GM23338 (cell line): ENCODE results near the gene TRMT10B. TPM values are rescaled to one million over a fixed set of nuclear protein-coding genes. Genes with fewer than 3 reads are reported as not detected.

Experiments used
- ATAC-seq: fragments of 200-7000 bp; cut with Tn5 transposase; 3 replicates; pipeline ENCODE4 v1.9.1; 2020
- DNase-seq: peaks from one replicate; pipeline ENCODE4 v3.0.0-alpha.2; 2015; ENCODE audit warnings: low spot score
- H2AFZ ChIP-seq: fragments of 200-600 bp; sonication (generic); 2 replicates; pipeline ENCODE4 v1.8.0; 2016; ENCODE audit warnings: antibody characterized with exemption, mild to moderate bottlenecking, moderate library complexity
- H3F3A ChIP-seq: fragments of 200-600 bp; sonication (generic); replicated peaks from 2 replicates; pipeline ENCODE4 v1.8.0; 2017; ENCODE audit warnings: antibody characterized with exemption, mixed run types, low read depth
- H3K27ac ChIP-seq: fragments of 200-600 bp; sonication (generic); 2 replicates; pipeline ENCODE4 v1.6.1; 2016; ENCODE audit warnings: low read depth
- H3K27me3 ChIP-seq: fragments of 200-600 bp; sonication (generic); 2 replicates; pipeline ENCODE4 v1.8.0; 2016; ENCODE audit warnings: mild to moderate bottlenecking, mixed run types, moderate library complexity; ENCODE audit not compliant: insufficient read depth
- H3K36me3 ChIP-seq: fragments of 200-600 bp; sonication (generic); 2 replicates; pipeline ENCODE4 v1.8.0; 2016; ENCODE audit warnings: mild to moderate bottlenecking; ENCODE audit not compliant: insufficient read depth
- H3K4me1 ChIP-seq: fragments of 200-600 bp; sonication (generic); 2 replicates; pipeline ENCODE4 v1.8.0; 2016; ENCODE audit warnings: mild to moderate bottlenecking, moderate library complexity; ENCODE audit not compliant: insufficient read depth
- H3K4me2 ChIP-seq: fragments of 200-600 bp; sonication (generic); 2 replicates; pipeline ENCODE4 v1.7.1; 2017; ENCODE audit warnings: mixed run types
- H3K4me3 ChIP-seq: fragments of 200-600 bp; sonication (generic); 2 replicates; pipeline ENCODE4 v1.6.1; 2016; ENCODE audit warnings: mixed run types
- H3K79me2 ChIP-seq: fragments of 200-600 bp; sonication (generic); replicated peaks from 2 replicates; pipeline ENCODE4 v1.8.0; 2017; ENCODE audit warnings: mild to moderate bottlenecking; ENCODE audit not compliant: insufficient read depth
- H3K9me2 ChIP-seq: fragments of 200-600 bp; sonication (generic); 2 replicates; pipeline ENCODE4 v1.8.0; 2017; ENCODE audit not compliant: insufficient read depth
- H4K20me1 ChIP-seq: fragments of 200-600 bp; sonication (generic); replicated peaks from 2 replicates; pipeline ENCODE4 v1.8.0; 2017; ENCODE audit warnings: mild to moderate bottlenecking; ENCODE audit not compliant: insufficient read depth
- H3K27ac Mint-ChIP-seq: 2 replicates; pipeline ENCODE4 v1.8.0; 2020; ENCODE audit warnings: inconsistent platforms, mild to moderate bottlenecking, moderate library complexity, mixed read lengths
- H3K27me3 Mint-ChIP-seq: 3 replicates; pipeline ENCODE4 v1.8.0; 2022; ENCODE audit warnings: low read depth, mild to moderate bottlenecking, moderate library complexity, mixed read lengths, inconsistent platforms; ENCODE audit not compliant: insufficient read depth, poor library complexity
- H3K36me3 Mint-ChIP-seq: 3 replicates; pipeline ENCODE4 v1.8.0; 2021; ENCODE audit warnings: low read depth, mild to moderate bottlenecking, inconsistent platforms, moderate library complexity, mixed read lengths
- H3K4me1 Mint-ChIP-seq: 3 replicates; pipeline ENCODE4 v1.8.0; 2020; ENCODE audit warnings: mild to moderate bottlenecking, inconsistent platforms, mixed read lengths
- H3K4me3 Mint-ChIP-seq: 3 replicates; pipeline ENCODE4 v1.8.0; 2021; ENCODE audit warnings: moderate library complexity, mild to moderate bottlenecking, inconsistent platforms, mixed read lengths
- H3K9me3 Mint-ChIP-seq: 3 replicates; pipeline ENCODE4 v1.8.0; 2020; ENCODE audit warnings: moderate library complexity, mild to moderate bottlenecking, inconsistent platforms, mixed read lengths
- EZH2 ChIP-seq: fragments of 200-600 bp; sonication (generic); IDR thresholded peaks from one replicate; pipeline ENCODE4 v1.8.0; 2017; ENCODE audit warnings: antibody characterized with exemption, mild to moderate bottlenecking, low read depth; ENCODE audit not compliant: unreplicated experiment
- EZH2phosphoT487 ChIP-seq: fragments of 200-600 bp; sonication (generic); IDR thresholded peaks from one replicate; pipeline ENCODE4 v1.8.1; 2018; ENCODE audit warnings: antibody characterized with exemption; ENCODE audit not compliant: unreplicated experiment
- JUNB ChIP-seq: IDR thresholded peaks from one replicate; pipeline ENCODE4 v1.6.1; 2016; ENCODE audit warnings: antibody characterized with exemption; ENCODE audit not compliant: unreplicated experiment
- NANOG ChIP-seq: IDR thresholded peaks from 2 replicates; pipeline ENCODE4 v1.6.1; 2016; ENCODE audit warnings: antibody characterized with exemption, borderline replicate concordance
- POLR2AphosphoS5 ChIP-seq: IDR thresholded peaks from 2 replicates; pipeline ENCODE4 v1.6.1; 2016; ENCODE audit warnings: antibody characterized with exemption, low read depth
- STAT1 ChIP-seq: IDR thresholded peaks from one replicate; pipeline ENCODE4 v1.6.1; 2016; ENCODE audit warnings: antibody characterized with exemption; ENCODE audit not compliant: unreplicated experiment
- ZNF331 ChIP-seq: fragments of 250-450 bp; sonication (Bioruptor Pico); IDR thresholded peaks from 2 replicates; pipeline ENCODE4 v1.5.0; 2020; ENCODE audit warnings: low read depth, mild to moderate bottlenecking, moderate library complexity
- polyA plus RNA-seq: library from polyadenylated mRNA; unstranded; fragments of >200 nt; fragmentation: Nextera tagmentation; extraction: Ambion mirVana; gene quantifications from 2 replicates; pipeline ENCODE4 v1.2.1, GENCODE V29; 2016
- total RNA-seq: library from RNA; depleted of rRNA; stranded (reverse); fragments of >200 nt; shearing (Covaris generic); gene quantifications from 2 replicates; pipeline ENCODE4 v1.2.3, GENCODE V29; 2014
- TF ChIP-seq, protein P1 (sequence below): IDR thresholded peaks from 2 replicates; pipeline ENCODE4 v1.6.1; 2016; ENCODE audit warnings: antibody characterized with exemption
- TF ChIP-seq, protein P2 (sequence below): IDR thresholded peaks from one replicate; pipeline ENCODE4 v1.6.1; 2018; ENCODE audit warnings: antibody characterized with exemption; ENCODE audit not compliant: unreplicated experiment

The TRMT10B gene
- total and polyA plus RNA-seq, 2 experiments from 2014 or later, result 3.1 to 10.8 TPM

- no peak for DNase-seq
- no peaks in the 10 kb centered on the region for H3K79me2 ChIP-seq
- H3K9me3 Mint-ChIP-seq, result no peaks in the 10 kb centered on the region
- no peak overlapping the region for H2AFZ ChIP-seq
- H3K4me1 ChIP-seq, result peaks cover 9% of the 10 kb centered on the region; the same call in 1 of the 2 replicates
- H3K36me3 Mint-ChIP-seq, result no peaks in the 10 kb centered on the region
- H3K9me2 ChIP-seq, result no peaks in the 10 kb centered on the region
- H3K4me3 Mint-ChIP-seq, result no peak overlapping the region
- peaks cover 3% of the 10 kb centered on the region for H3K27me3 Mint-ChIP-seq
- peaks cover 7% of the 10 kb centered on the region for H3K4me1 Mint-ChIP-seq
- H4K20me1 ChIP-seq, result no peaks in the 10 kb centered on the region
- no peak for TF ChIP-seq JUNB
- TF ChIP-seq POLR2AphosphoS5, result no peak
- TF ChIP-seq ZNF331, result no peak
- TF ChIP-seq STAT1, result no peak
- TF ChIP-seq NANOG, result no peak
- TF ChIP-seq EZH2, result no peak
- TF ChIP-seq, protein P1, sequence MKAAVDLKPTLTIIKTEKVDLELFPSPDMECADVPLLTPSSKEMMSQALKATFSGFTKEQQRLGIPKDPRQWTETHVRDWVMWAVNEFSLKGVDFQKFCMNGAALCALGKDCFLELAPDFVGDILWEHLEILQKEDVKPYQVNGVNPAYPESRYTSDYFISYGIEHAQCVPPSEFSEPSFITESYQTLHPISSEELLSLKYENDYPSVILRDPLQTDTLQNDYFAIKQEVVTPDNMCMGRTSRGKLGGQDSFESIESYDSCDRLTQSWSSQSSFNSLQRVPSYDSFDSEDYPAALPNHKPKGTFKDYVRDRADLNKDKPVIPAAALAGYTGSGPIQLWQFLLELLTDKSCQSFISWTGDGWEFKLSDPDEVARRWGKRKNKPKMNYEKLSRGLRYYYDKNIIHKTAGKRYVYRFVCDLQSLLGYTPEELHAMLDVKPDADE, result no peak
- TF ChIP-seq EZH2phosphoT487, result no peak
- no peaks in the 10 kb centered on the region for H3K36me3 ChIP-seq
- no peak for ATAC-seq
- no peaks in the 10 kb centered on the region for H3F3A ChIP-seq
- H3K27me3 ChIP-seq, result no peaks in the 10 kb centered on the region
- H3K4me3 ChIP-seq, result no peak overlapping the region
- no peak overlapping the region for H3K27ac ChIP-seq
- no peak overlapping the region for H3K27ac Mint-ChIP-seq
- no peak overlapping the region for H3K4me2 ChIP-seq
These were observed 42.6 kb downstream of the TRMT10B start for GRCh38 chr9:37796232-37796631.

GRCh38 chr9:37798677-37799076 lies 45.1 kb downstream of the TRMT10B start:
- H3K27me3 Mint-ChIP-seq, result peaks cover 3% of the 10 kb centered on the region
- no peak overlapping the region; the same call in 2 of the 3 replicates for H3K4me3 Mint-ChIP-seq
- peaks cover 10% of the 10 kb centered on the region; the same call in 1 of the 2 replicates for H4K20me1 ChIP-seq
- no peak overlapping the region for H3K27ac Mint-ChIP-seq
- H3K36me3 ChIP-seq, result no peaks in the 10 kb centered on the region
- no peak for ATAC-seq
- no peaks in the 10 kb centered on the region for H3K27me3 ChIP-seq
- TF ChIP-seq EZH2phosphoT487, result no peak
- TF ChIP-seq POLR2AphosphoS5, result no peak
- TF ChIP-seq, protein P2, sequence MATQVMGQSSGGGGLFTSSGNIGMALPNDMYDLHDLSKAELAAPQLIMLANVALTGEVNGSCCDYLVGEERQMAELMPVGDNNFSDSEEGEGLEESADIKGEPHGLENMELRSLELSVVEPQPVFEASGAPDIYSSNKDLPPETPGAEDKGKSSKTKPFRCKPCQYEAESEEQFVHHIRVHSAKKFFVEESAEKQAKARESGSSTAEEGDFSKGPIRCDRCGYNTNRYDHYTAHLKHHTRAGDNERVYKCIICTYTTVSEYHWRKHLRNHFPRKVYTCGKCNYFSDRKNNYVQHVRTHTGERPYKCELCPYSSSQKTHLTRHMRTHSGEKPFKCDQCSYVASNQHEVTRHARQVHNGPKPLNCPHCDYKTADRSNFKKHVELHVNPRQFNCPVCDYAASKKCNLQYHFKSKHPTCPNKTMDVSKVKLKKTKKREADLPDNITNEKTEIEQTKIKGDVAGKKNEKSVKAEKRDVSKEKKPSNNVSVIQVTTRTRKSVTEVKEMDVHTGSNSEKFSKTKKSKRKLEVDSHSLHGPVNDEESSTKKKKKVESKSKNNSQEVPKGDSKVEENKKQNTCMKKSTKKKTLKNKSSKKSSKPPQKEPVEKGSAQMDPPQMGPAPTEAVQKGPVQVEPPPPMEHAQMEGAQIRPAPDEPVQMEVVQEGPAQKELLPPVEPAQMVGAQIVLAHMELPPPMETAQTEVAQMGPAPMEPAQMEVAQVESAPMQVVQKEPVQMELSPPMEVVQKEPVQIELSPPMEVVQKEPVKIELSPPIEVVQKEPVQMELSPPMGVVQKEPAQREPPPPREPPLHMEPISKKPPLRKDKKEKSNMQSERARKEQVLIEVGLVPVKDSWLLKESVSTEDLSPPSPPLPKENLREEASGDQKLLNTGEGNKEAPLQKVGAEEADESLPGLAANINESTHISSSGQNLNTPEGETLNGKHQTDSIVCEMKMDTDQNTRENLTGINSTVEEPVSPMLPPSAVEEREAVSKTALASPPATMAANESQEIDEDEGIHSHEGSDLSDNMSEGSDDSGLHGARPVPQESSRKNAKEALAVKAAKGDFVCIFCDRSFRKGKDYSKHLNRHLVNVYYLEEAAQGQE, result no peak
- no peak for TF ChIP-seq JUNB
- peaks cover 25% of the 10 kb centered on the region for H3K4me1 ChIP-seq
- no peak overlapping the region for H3K4me2 ChIP-seq
- H3K27ac ChIP-seq, result no peak overlapping the region
- peaks cover 21% of the 10 kb centered on the region for H3K4me1 Mint-ChIP-seq
- no peak for DNase-seq
- H3K79me2 ChIP-seq, result peaks cover 23% of the 10 kb centered on the region
- H3K9me2 ChIP-seq, result no peaks in the 10 kb centered on the region
- H3K4me3 ChIP-seq, result no peak overlapping the region
- H2AFZ ChIP-seq, result no peak overlapping the region
- H3K9me3 Mint-ChIP-seq, result no peaks in the 10 kb centered on the region
- no peaks in the 10 kb centered on the region for H3K36me3 Mint-ChIP-seq
- H3F3A ChIP-seq, result peaks cover 4% of the 10 kb centered on the region; the same call in 1 of the 2 replicates
